ENCODE data around the gene UBC. TPM values are rescaled to one million over a fixed set of nuclear protein-coding genes. Genes with fewer than 3 reads are reported as not detected.
"Not testable (repeated sequence)": the region's sequence is repeated elsewhere in the genome, so short reads cannot be mapped to it uniquely, and the experiment has no call there.

Gene UBC
- total RNA-seq, 1 experiment from 2014 or later = 748 TPM

DNA sequence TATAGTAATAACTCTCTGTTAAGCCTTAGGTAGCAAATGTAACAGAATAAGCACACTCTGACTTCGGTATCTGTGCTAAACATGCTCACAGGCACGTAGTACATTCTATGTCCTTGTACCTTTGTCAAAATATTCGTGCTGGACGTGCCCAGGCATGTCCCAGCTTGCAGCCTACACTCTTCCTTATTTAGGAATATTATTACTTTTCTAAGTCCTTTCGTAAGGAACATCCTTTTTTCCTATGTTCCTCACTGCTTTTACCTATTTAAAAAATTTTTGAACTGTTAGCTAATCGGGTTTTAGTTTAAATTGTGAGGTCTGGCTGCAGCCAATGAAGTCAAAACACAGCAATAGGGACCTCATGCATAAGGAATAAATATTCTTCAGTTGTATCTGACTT is 24.1 kb upstream of the UBC start:
- Histone ChIP-seq H3K9me2 (ENCODE audit: insufficient read depth) (no peaks in the 10 kb centered on the region), H3K27me3 (ENCODE audit: insufficient read depth, low read depth) (no peaks in the 10 kb centered on the region), H3F3A (ENCODE audit: insufficient read depth, low read depth) (peaks cover 55% of the 10 kb centered on the region), H3K4me3 (peak overlapping the region; percentile 67), H4K20me1 (ENCODE audit: insufficient read depth) (0 out of 2 replicates have a peak, but pooled peaks cover 4% of the 10 kb centered on the region), H3K36me3 (ENCODE audit: low read depth) (no peaks in the 10 kb centered on the region), H3K4me2 (peak overlapping the region; percentile 97), H2AFZ (peak overlapping the region; percentile 73), H3K4me1 (replicated peaks; ENCODE audit: insufficient read depth) (peaks cover 23% of the 10 kb centered on the region), H3K9me3 (ENCODE audit: insufficient read depth, low read depth) (no peaks in the 10 kb centered on the region), H3K27ac (peak overlapping the region; percentile 86), H3K79me2 (ENCODE audit: low read depth) (no peaks in the 10 kb centered on the region)
- ChIA-PET POLR2A (ENCODE audit: unreplicated experiment) (interaction anchor here (0.5 to 0.6 kb wide), 2 partner anchors 10 to 29 kb away, joined by 3 to 4 read pairs; no protein-coding TSS in a partner anchor), CTCF (interaction anchor here (0.6 to 5.1 kb wide), 2 partner anchors 33 to 38 kb away, joined by 3 to 37 read pairs; no protein-coding TSS in a partner anchor)
- peak in 1 of 2 experiments; percentile 9 for DNase-seq
- BruUV-seq (replicated peaks) = TSS peak; percentile 64
- TF ChIP-seq EZH2 (IDR thresholded peaks at IDR 0.05; ENCODE audit: low read depth) = no peak
- TF ChIP-seq, protein P1, sequence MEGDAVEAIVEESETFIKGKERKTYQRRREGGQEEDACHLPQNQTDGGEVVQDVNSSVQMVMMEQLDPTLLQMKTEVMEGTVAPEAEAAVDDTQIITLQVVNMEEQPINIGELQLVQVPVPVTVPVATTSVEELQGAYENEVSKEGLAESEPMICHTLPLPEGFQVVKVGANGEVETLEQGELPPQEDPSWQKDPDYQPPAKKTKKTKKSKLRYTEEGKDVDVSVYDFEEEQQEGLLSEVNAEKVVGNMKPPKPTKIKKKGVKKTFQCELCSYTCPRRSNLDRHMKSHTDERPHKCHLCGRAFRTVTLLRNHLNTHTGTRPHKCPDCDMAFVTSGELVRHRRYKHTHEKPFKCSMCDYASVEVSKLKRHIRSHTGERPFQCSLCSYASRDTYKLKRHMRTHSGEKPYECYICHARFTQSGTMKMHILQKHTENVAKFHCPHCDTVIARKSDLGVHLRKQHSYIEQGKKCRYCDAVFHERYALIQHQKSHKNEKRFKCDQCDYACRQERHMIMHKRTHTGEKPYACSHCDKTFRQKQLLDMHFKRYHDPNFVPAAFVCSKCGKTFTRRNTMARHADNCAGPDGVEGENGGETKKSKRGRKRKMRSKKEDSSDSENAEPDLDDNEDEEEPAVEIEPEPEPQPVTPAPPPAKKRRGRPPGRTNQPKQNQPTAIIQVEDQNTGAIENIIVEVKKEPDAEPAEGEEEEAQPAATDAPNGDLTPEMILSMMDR (conservative IDR thresholded peaks at IDR 0.05) = no peak
- intact Hi-C loops (cut with micrococcal nuclease; ENCODE audit: unreplicated experiment) = loop anchor here (2.0 kb wide), 1 partner anchor 72 kb away; no protein-coding TSS in a partner anchor

- H4K20me1 ChIP-seq (ENCODE audit: insufficient read depth) = 0 out of 2 replicates have a peak, but pooled peaks cover 4% of the 10 kb centered on the region
- peaks cover 55% of the 10 kb centered on the region for H3F3A ChIP-seq (ENCODE audit: insufficient read depth, low read depth)
- no peaks in the 10 kb centered on the region for H3K79me2 ChIP-seq (ENCODE audit: low read depth)
- intact Hi-C loops (cut with micrococcal nuclease; ENCODE audit: unreplicated experiment) = loop anchor here (2.0 kb wide), 1 partner anchor 71 kb away; no protein-coding TSS in a partner anchor
- H3K9me3 ChIP-seq (ENCODE audit: insufficient read depth, low read depth) = no peaks in the 10 kb centered on the region
- no peak for DNase-seq
- no peaks in the 10 kb centered on the region for H3K27me3 ChIP-seq (ENCODE audit: insufficient read depth, low read depth)
- CTCF ChIA-PET = interaction anchor here (0.6 to 5.1 kb wide), 2 partner anchors 32 to 37 kb away, joined by 3 to 37 read pairs; no protein-coding TSS in a partner anchor
- peak overlapping the region; percentile 97 for H3K4me2 ChIP-seq
- POLR2A ChIA-PET (ENCODE audit: unreplicated experiment) = interaction anchor here (0.6 kb wide), 1 partner anchor 28 kb away, joined by 3 read pairs; no protein-coding TSS in a partner anchor
- BruUV-seq (replicated peaks) = no TSS peak
- H2AFZ ChIP-seq = peak overlapping the region; percentile 64
- peak overlapping the region; percentile 86 for H3K27ac ChIP-seq
- H3K9me2 ChIP-seq (ENCODE audit: insufficient read depth) = no peaks in the 10 kb centered on the region
- no peaks in the 10 kb centered on the region for H3K36me3 ChIP-seq (ENCODE audit: low read depth)
- TF ChIP-seq, protein P1 (conservative IDR thresholded peaks at IDR 0.05) = no peak
- TF ChIP-seq EZH2 (IDR thresholded peaks at IDR 0.05; ENCODE audit: low read depth) = no peak
- H3K4me1 ChIP-seq (replicated peaks; ENCODE audit: insufficient read depth) = peaks cover 23% of the 10 kb centered on the region
- H3K4me3 ChIP-seq = peak overlapping the region; percentile 67; the same call in 1 of the 2 replicates
These were observed 23.7 kb upstream of the UBC start for GRCh38 chr12:124938108-124938507.

DNA sequence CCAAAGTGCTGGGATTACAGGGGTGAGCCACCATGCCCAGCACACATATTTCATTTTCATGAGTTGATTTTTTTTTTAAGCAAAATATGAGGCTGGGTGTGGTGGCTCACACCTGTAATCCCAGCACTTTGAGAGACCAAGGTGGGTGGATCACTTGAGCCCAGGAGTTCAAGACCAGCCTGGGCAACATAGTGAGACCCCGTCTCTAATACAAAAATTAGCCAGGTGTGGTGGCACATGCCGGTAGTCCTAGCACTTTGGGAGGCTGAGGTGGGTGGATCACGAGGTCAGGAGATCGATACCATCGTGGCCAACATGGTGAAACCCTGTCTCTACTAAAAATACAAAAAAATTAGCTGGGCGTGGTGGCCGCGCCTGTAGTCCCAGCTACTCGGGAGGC is 17.1 kb upstream of the UBC start:
- intact Hi-C loops (cut with micrococcal nuclease; ENCODE audit: unreplicated experiment); H3K27ac ChIP-seq; DNase-seq; H2AFZ ChIP-seq; H3K27me3 ChIP-seq (ENCODE audit: insufficient read depth, low read depth); H3K9me2 ChIP-seq (ENCODE audit: insufficient read depth); H3K9me3 ChIP-seq (ENCODE audit: insufficient read depth, low read depth); H3K36me3 ChIP-seq (ENCODE audit: low read depth); H3K79me2 ChIP-seq (ENCODE audit: low read depth); CTCF ChIA-PET; BruUV-seq (replicated peaks); H4K20me1 ChIP-seq (ENCODE audit: insufficient read depth); H3K4me3 ChIP-seq; H3K4me2 ChIP-seq; POLR2A ChIA-PET (ENCODE audit: unreplicated experiment): not testable (repeated sequence)
- Histone ChIP-seq H3K4me1 (replicated peaks; ENCODE audit: insufficient read depth) (peaks cover 16% of the 10 kb centered on the region), H3F3A (ENCODE audit: insufficient read depth, low read depth) (peaks cover 30% of the 10 kb centered on the region)

DNA sequence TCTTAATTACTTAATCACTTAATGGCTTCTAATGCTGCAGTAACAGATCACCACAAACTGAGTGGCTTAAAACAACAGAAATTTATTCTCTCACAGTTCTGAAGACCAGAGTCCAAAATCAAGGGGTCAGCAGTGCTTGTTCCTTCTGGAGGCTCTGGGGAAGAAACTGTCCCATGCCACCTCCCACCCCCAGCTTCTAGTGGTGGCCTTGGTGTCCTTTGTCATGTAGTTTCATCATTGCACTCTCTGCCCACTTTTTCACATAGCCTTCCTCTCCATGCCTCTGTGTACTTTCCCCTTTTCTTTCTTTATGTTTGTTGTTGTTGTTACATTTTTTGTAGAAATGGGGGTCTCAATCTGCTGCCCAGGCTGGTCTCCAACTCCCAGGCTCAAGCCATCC is 16.1 kb upstream of the UBC start:
- no peak for DNase-seq
- Histone ChIP-seq H2AFZ (no peak overlapping the region), H3K4me2 (no peak overlapping the region), H3K9me3 (ENCODE audit: insufficient read depth, low read depth) (no peaks in the 10 kb centered on the region), H3K4me3 (no peak overlapping the region), H3F3A (ENCODE audit: insufficient read depth, low read depth) (peaks cover 27% of the 10 kb centered on the region), H4K20me1 (ENCODE audit: insufficient read depth) (no peaks in the 10 kb centered on the region), H3K27ac (no peak overlapping the region), H3K9me2 (ENCODE audit: insufficient read depth) (no peaks in the 10 kb centered on the region), H3K27me3 (ENCODE audit: insufficient read depth, low read depth) (no peaks in the 10 kb centered on the region), H3K36me3 (ENCODE audit: low read depth) (no peaks in the 10 kb centered on the region), H3K79me2 (ENCODE audit: low read depth) (no peaks in the 10 kb centered on the region), H3K4me1 (replicated peaks; ENCODE audit: insufficient read depth) (peaks cover 16% of the 10 kb centered on the region)
- no TSS peak for BruUV-seq (replicated peaks)
- intact Hi-C loops (cut with micrococcal nuclease; ENCODE audit: unreplicated experiment) = no loop called here
- TF ChIP-seq EZH2 (IDR thresholded peaks at IDR 0.05; ENCODE audit: low read depth) = no peak
- TF ChIP-seq, protein P1 (conservative IDR thresholded peaks at IDR 0.05) = no peak
- POLR2A ChIA-PET (ENCODE audit: unreplicated experiment) = no interaction called here
- CTCF ChIA-PET = no interaction called here
